IPS-NIHi7 (cell line): ENCODE data around the gene LTA.

Source experiments
- DNase-seq: peaks from one replicate; pipeline ENCODE4 v3.0.0; 2012; ENCODE audit warnings: mixed read lengths; ENCODE audit errors: extremely low spot score

Gene LTA, protein sequence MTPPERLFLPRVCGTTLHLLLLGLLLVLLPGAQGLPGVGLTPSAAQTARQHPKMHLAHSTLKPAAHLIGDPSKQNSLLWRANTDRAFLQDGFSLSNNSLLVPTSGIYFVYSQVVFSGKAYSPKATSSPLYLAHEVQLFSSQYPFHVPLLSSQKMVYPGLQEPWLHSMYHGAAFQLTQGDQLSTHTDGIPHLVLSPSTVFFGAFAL

GRCh38 chr6:31572041-31572911, at the start of gene LTA:
TSS of gene LTA (plus strand) at chr6:31572289. CDS start at chr6:31572743, 454 bp downstream.
- DNase-seq = no peak

- DNase-seq = no peak
Observed at GRCh38 chr6:31525553-31525931, 46.5 kb upstream of the LTA start.

DNA sequence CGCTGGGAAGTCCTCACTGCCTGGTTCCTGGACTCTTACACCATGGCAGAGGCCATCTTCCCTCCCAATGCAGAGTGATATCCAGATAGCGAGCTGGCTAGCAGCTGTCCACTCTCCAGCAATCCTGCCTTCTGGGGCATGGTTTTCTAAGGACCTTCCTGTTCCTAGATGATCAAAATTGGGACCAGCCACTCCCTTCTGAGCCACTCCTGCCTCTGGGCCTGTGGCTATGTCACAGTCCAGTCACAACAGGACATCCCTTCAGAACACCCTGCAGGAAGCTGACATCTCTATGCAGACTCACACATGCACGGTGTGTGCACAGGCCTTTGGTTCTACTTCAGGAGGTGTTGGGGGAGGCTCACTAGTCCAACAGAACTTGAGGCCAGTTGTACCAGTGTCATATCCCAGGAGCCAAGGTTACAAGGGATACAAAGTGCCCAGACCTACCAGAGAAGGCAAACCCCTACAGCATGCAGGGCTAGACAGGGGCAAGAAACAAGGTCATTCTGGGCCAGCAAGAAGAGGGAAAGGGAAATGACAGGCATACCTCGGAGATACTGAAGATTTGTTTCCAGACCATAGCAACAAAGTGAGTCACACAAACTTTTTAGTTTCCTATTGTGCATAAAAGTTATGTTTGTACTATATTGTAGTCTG, 46.0 kb upstream of the LTA start:
- DNase-seq = no peak

- DNase-seq = no peak
Observed at GRCh38 chr6:31528307-31528777, 43.7 kb upstream of the LTA start.

GRCh38 chr6:31528821-31529328, 43.2 kb upstream of the LTA start, which contains the start of gene MCCD1:
TSS of gene MCCD1 (plus strand) at chr6:31528962. CDS start at chr6:31529015, 53 bp downstream.
- no peak for DNase-seq

DNA sequence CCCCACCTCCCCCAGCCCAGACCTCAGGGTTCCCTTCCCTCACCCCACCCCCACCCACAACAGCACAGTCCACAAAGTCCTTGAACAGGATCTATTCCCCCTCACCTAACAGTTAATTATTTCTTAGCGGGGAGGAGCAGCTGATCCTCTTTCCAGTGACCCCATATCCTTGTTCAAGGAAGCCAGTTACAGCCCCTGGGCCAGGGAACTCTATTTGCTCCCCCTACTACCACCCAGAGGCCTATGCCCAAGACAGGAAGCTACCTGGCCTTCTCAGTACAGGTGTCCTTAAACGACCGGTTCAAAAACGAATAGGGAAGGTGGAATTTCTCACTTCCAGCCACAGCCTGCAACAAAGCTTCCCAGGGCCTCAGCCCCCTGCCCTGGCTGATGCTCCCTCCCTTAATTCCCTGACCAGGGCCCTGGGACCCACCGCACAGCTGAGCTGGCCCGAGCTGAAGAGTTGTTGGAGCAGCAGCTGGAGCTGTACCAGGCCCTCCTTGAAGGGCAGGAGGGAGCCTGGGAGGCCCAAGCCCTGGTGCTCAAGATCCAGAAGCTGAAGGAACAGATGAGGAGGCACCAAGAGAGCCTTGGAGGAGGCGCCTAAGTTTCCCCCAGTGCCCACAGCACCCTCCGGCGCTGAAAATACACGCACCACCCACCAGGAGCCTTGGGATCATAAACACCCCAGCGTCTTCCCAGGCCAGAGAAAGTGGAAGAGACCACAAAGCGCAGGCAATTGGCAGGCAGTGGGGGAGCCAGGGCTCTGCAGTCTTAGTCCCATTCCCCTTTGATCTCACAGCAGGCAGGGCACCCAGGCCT, 42.5 kb upstream of the LTA start:
- DNase-seq = no peak

DNA sequence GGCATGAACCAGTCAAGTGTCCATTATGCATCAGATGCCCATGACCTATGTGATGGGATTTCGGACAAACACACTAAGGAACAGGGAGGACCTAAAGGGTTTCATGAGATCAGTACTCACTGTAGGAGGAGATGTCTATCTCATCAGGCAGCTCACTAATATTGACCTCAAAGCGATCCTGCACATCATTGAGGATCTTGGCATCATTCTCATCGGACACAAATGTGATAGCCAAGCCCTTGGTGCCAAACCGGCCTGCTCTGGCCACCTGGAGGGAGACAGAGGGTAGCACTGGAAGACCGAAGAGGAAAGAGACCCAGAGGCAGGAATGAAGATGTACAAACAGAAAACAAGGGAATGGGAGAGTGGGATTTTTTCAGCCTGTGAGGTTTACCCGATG, 41.4 kb upstream of the LTA start:
- no peak for DNase-seq

DNA sequence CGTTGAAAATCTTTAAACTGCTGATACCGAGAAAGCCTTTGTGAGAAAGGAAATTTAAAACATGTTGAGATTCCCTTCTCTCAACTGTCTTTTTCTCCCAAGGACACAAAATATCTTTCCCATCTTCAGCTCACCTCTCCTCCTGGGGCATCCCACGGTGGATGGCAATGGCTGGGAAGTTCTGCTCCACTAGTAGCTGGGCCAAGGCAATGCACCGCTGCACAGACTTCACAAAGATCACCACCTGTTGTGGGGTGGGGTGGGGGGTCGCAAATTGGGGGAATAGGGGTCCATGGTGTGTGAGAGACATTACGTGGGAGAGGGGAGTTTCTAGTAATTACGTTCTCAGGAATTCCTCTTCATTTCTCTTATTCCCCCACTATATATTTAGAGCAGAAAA, 40.9 kb upstream of the LTA start:
- DNase-seq = no peak

DNA sequence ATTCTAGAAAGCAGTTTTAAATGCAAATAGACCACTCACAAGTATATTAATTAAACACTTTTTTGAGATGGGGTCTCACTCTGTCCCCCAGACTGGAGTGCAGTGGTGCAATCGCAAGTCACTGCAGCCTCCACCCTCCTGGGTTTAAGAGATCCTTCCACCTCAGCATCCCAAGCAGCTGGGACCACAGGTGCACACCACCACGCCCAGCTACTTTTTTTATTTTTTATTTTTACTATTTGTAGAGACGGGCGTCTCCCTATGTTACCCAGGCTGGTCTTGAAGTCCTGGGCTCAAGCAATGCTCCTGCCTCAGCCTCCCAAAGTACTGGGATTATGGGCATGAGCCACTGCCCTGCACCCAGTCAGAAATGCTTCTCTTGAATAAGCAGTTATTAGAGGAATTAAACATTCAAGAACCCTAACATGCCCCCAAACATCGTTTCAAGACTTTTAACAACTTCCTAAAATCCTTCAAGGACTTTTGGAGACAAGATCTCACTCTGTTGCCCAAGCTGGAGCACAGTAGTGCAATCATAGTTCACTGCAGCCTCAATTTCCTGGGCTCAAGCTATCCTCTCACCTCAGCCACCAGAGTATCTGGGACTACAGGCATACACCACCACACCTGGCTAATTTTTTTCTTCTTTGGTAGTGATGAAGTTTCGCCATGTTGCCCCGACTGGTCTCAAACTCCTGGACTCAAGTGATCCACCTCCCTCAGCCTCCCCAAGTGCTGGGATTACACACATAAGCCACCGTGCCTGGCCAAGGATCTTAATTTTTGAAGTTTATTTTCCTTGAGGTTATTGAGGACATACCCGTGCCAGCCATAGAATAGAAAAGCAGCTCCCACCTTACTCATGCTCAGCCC, 40.1 kb upstream of the LTA start:
- no peak for DNase-seq

DNA sequence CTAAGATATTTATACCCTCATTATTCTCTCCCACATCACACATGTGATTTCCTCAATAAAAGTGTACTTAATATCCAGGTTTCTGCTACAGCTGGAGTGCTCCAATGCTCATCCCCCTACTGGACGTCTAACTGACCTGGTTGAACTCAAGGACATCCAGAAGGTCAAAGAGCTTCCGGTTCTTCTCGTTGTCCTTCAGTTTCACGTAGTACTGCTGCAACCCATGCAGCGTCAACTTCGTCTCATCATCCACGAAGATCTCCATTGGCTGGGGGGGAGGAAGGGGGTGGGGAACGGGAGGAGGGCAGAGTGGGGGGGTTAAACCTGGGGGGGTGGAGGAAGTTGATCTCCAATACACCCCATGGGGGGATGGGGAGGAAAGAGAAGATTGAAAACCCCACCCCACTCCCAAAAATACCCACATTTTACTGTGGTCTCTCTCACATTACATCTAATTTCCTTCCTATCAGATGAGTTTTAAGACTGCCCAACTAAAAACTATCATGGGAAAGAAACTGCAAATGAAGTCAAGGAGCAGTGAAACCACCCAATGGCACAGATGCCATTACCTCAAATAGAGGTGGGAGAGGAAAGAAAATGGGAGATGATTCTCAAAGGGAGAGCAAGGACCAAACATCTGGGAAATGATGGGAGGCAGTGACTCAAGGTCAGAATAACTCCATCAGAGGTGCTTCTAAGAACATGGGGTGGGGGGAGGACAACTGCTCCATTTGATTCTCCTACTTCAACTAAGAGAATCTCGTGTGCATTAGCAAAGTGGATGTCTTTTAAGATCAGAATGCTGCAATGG, 39.2 kb upstream of the LTA start:
- DNase-seq = no peak

DNA sequence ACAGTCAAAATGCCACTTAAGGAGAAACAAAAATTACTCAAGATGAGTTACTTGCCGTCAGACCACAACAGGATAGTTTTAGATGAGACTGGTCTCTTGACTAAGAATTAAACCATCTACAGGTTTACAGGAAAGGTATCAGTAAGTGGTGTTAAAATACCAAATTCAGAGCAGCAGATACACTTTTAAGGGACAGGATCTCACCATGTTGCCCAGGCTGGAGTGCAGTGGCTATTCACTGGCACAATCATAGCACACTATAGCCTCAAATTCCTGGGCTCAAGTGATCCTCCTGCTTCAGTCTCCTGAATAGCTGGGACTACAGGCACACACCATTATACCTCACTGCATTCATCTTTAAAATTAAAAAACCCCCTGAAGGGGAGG, 38.6 kb upstream of the LTA start:
- no peak for DNase-seq

DNA sequence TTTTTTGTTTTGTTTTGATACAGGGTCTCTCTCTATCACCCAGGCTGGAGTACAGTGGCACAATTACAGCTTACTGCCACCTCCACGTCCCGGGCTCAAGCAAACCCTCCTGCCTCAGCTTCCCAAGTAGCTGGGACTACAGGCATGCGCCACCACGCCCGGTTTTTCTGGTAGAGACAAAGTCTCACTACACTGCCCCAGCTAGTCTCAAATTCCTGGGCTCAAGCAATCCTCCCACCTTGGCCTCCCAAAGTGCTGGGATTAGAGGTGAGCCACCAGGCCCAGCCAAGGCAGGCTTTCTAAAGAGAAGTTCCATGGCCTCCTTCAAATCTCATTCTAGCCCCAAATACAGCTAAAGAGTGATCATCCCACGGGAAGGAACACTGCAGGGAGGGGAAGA, 38.1 kb upstream of the LTA start:
- DNase-seq = no peak

DNA sequence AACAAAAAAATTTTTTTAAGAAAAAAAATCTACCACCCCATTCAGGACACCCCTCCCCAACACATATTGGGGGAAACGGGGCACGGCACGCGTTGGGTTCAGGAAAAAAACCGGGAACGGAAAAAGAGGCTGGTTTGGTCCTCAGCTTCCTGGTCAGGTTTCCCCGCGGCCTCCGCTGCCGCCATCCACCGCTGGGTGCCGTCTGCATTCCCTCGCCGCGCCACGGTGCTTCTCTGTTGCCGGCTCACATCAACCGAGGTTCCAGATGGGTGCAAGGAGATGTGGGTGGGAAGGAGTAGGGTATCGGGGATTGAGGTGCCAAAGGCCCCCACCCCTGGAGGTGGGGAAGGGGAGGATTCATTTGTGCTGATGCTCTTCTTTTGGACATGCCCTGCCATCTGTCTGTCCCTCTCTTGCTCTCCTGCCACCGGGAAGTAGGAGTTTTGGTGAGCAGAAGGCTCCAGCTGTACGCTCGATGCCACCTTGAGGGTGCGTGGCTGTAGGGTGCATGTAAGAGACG, 37.5 kb upstream of the LTA start:
- no peak for DNase-seq

- DNase-seq = no peak
Observed at GRCh38 chr6:31535538-31536324, 36.4 kb upstream of the LTA start.

DNA sequence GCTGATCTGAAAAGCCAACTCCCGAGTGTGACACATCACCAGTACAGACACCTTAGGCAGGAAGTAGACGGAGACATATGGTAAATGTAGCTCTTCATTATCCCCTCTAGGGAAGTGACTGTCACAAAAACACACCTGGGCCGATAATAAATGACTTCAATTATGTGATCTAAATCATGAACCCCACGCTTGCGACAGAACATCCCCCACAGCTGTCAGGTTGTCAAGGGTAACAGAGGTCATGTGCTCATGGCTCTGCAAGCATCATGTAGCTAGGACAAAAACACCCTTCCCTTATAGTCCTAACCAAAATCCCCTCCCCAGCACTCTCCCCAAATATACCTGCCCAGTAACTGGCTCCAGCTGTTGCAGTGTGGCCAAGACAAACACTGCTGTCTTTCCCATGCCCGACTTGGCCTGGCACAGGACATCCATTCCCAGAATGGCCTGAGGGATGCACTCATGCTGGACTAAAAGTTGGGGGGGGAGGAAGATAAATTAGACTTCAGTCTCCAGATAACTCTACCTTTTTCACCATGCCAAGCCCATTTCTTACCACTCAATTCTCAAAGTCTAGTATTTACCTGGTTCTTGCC, 33.2 kb upstream of the LTA start:
- DNase-seq = no peak

DNA sequence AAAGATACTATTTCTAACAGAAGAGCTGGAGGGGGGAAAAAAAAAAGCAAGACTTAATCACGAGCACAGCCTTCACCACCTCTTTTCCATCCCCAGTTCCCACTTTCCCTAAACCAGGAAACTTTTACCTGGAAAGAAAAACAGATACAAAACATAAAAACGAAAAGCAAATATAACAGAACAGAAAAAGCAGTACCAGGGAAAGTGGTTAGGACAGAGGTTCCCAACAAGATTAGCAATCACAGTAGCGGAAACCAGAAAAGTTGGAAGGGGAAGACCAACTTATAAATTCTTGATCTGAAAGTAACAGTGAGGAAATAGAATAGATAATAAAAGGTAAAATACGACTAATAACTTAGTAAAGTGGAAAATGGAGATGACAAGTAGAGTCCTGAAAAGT, 31.4 kb upstream of the LTA start:
- DNase-seq = no peak

GRCh38 chr6:31541059-31541657, 30.9 kb upstream of the LTA start:
- peak; percentile 38 for DNase-seq
